Prostate gland (tissue), 2 donors: ENCODE data around the gene CEACAM20. TPM values are rescaled to one million over a fixed set of nuclear protein-coding genes. Genes with fewer than 3 reads are reported as not detected.

Source experiments
- DNase-seq: peaks from one replicate; pipeline ENCODE4 v3.0.0-alpha.2; 2019; ENCODE audit warnings: low spot score
- H3K27ac ChIP-seq, 2 donors: fragments of 200-600 bp; sonication (generic); 2 replicates each; pipeline ENCODE4 v1.5.1; 2017 to 2019
- H3K27me3 ChIP-seq: fragments of 200-600 bp; sonication (generic); replicated peaks from 2 replicates; pipeline ENCODE4 v1.5.1; 2019; ENCODE audit not compliant: insufficient read depth
- H3K36me3 ChIP-seq, 2 donors: fragments of 200-600 bp; sonication (generic); 1 replicate in 1 of 2; 2 replicates in 1 of 2; pipeline versions ENCODE4 v1.5.1 to v1.8.1; 2017 to 2019
- H3K4me1 ChIP-seq: fragments of 200-600 bp; sonication (generic); replicated peaks from 2 replicates; pipeline ENCODE4 v1.5.1; 2019
- H3K4me3 ChIP-seq, 2 donors: fragments of 200-600 bp; sonication (generic); 2 replicates each; pipeline ENCODE4 v1.5.1; 2017 to 2019
- H3K9me3 ChIP-seq: fragments of 200-600 bp; sonication (generic); 2 replicates; pipeline ENCODE4 v1.5.1; 2017
- POLR2A ChIP-seq: fragments of 450-650 bp; IDR thresholded peaks from one replicate; pipeline ENCODE4 v1.6.1; 2016; ENCODE audit warnings: antibody characterized with exemption, mild to moderate bottlenecking
- POLR2AphosphoS5 ChIP-seq: sonication (generic); formaldehyde crosslinking; IDR thresholded peaks from one replicate; pipeline ENCODE4 v1.6.1; 2017; ENCODE audit warnings: antibody characterized with exemption
- WGBS: methylation state at CpG from one replicate; pipeline ENCODE4 v1.1.5; 2018; 5-methylcytosine and 5-hydroxymethylcytosine counted together
- intact Hi-C: fragments of 100-400 bp; cut with DNase I; formaldehyde crosslinking; loops from one replicate; pipeline ENCODE4 v1.14.2; 2022
- total RNA-seq, 2 donors: library from RNA; depleted of rRNA; stranded (reverse); fragments of >200 nt; gene quantifications; one replicate each; pipeline ENCODE4 v1.1.0, GENCODE V29; 2016
- TF ChIP-seq, protein P1 (sequence below), 4 experiments: fragments of 200-600 bp in 2 of 4; fragments of 450-650 bp in 2 of 4; sonication (generic) in 2 of 4; IDR thresholded peaks; 1 replicate in 3 of 4; 2 replicates in 1 of 4; pipeline ENCODE4 v1.5.1; 2016 to 2019; ENCODE audit warnings: antibody characterized with exemption in 4 of 4, mild to moderate bottlenecking in 2 of 4, moderate library complexity in 2 of 4

The CEACAM20 gene
- total RNA-seq, 2 donors from 2014 or later, result 2.6 TPM; not detected in 1

DNA sequence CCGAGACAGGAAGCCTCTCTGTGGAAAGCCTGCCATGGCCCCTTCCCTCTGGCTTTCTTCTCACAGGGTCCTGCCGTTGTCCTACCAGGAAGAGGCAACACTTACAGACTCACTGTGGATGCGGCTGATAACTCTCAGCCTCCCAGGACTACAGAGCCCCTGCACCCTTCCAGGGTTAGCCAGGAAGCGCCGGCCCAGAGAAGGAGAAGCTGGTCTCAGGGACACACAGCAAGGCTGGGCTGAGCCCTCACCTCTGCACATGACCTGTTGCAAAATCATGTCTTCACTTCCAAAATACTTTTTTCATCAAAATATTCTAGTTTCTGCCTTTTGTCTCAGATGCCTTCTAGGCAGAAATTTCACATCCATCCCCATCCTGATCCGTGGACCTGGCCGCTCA lies 1.9 kb downstream of the CEACAM20 start:
- intact Hi-C loops, result no loop called here
- Histone ChIP-seq H3K27me3 (no peaks in the 10 kb centered on the region), H3K4me3 (no peak overlapping the region)

DNA sequence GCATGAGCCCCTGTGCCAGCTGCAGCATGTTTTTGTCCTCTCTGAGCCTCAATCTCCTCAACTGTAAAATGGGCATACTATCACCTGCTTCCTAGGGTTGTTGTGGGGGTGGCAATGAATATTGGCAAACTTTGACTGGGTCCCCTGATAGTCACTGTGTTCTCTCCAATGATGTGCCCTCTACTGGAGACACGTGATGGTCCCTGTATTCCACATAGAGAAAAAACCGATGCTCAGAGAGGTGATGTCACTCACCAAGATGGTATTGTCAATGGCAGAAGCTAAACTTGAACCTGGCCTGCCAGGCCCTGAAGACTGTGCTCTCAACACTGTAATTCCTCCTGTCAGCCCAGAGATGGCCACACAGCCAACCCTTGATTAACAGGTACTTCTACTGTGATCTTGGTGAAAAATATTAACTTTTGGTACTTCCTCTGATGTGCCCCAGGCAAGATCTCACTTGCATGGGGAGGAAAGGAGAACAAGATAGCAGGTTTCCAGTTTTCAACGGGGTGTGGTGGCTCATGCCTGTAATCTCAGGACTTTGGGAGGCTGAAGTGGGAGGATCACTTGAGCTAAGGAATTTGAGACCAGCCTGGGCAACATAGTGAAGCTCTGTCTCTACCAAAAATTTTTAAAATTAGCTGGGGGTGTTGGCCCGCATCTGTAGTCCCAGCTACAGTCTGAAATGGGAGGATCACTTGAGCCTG lies 3.6 kb downstream of the CEACAM20 start:
- no peaks in the 10 kb centered on the region for H3K4me1 ChIP-seq
- no peak overlapping the region for H3K27ac ChIP-seq
- intact Hi-C loops, result no loop called here
- H3K4me3 ChIP-seq, result no peak overlapping the region
- no peak for DNase-seq
- H3K9me3 ChIP-seq, result no peaks in the 10 kb centered on the region
- 31% methylated on average over 4 of the region's 4 CpGs for WGBS
- H3K27me3 ChIP-seq, result no peaks in the 10 kb centered on the region
- TF ChIP-seq POLR2A (no peak), POLR2AphosphoS5 (no peak)
- TF ChIP-seq, protein P1, sequence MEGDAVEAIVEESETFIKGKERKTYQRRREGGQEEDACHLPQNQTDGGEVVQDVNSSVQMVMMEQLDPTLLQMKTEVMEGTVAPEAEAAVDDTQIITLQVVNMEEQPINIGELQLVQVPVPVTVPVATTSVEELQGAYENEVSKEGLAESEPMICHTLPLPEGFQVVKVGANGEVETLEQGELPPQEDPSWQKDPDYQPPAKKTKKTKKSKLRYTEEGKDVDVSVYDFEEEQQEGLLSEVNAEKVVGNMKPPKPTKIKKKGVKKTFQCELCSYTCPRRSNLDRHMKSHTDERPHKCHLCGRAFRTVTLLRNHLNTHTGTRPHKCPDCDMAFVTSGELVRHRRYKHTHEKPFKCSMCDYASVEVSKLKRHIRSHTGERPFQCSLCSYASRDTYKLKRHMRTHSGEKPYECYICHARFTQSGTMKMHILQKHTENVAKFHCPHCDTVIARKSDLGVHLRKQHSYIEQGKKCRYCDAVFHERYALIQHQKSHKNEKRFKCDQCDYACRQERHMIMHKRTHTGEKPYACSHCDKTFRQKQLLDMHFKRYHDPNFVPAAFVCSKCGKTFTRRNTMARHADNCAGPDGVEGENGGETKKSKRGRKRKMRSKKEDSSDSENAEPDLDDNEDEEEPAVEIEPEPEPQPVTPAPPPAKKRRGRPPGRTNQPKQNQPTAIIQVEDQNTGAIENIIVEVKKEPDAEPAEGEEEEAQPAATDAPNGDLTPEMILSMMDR (IDR thresholded peaks at IDR 0.05), result no peak
- H3K36me3 ChIP-seq, result no peaks in the 10 kb centered on the region

More for the DNA sequence above, 1.9 kb downstream of the CEACAM20 start:
- TF ChIP-seq POLR2AphosphoS5 (no peak), POLR2A (no peak)
- TF ChIP-seq, protein P1 (IDR thresholded peaks at IDR 0.05), result no peak
- Histone ChIP-seq H3K9me3 (no peaks in the 10 kb centered on the region), H3K4me1 (no peaks in the 10 kb centered on the region), H3K36me3 (no peaks in the 10 kb centered on the region), H3K27ac (no peak overlapping the region)
- DNase-seq, result no peak
- WGBS, result 88% methylated on average over 7 of the region's 7 CpGs

DNA sequence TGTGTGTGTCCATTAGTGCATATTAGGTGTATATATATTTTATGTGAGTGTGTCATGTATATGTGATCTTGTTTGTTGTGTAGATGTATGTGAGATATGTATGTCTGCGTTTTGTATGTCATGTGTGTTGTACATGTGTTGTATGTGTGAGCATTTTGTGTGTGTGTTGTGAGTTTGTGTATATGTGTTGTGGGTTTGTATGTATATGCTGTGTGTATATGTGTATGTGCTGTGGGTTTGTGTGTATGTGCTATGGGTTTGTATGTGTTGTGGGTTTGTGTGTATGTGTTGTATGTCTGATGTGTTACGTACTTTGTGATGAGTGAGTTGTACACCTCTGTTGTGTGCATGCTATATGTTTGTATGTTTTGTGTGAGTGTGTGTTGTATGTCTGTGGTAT lies 8.1 kb downstream of the CEACAM20 start:
- DNase-seq, result no peak
- intact Hi-C loops, result no loop called here
- no peak overlapping the region for H3K4me3 ChIP-seq
- no peak overlapping the region for H3K27ac ChIP-seq
- no peaks in the 10 kb centered on the region for H3K27me3 ChIP-seq
- 91% methylated on average over 2 of the region's 2 CpGs for WGBS
- H3K36me3 ChIP-seq, result no peaks in the 10 kb centered on the region
- H3K9me3 ChIP-seq, result no peaks in the 10 kb centered on the region
- H3K4me1 ChIP-seq, result no peaks in the 10 kb centered on the region
- TF ChIP-seq, protein P1 (IDR thresholded peaks at IDR 0.05), result no peak
- TF ChIP-seq POLR2A (no peak), POLR2AphosphoS5 (no peak)

DNA sequence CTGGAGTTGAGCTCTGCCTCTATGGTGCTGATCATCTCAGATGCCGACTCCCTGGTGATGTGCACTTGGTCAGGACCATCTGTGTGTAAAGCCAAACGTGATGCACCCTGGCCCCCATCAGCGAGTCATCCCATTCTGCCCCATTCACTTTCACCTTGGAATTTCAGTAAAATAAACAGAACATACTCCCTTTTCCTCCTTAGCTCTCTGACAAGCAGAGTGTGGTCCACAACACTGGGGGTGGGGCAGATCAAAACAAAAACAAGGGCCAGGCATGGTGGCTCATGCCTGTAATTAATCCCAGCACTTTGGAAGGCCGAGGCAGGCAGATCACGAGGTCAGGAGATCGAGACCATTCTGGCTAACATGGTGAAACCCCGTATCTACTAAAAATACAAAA lies 12.3 kb downstream of the CEACAM20 start:
- H3K36me3 ChIP-seq, result no peaks in the 10 kb centered on the region
- WGBS, result 66% methylated on average over 7 of the region's 7 CpGs
- no peak for DNase-seq
- H3K4me1 ChIP-seq, result no peaks in the 10 kb centered on the region
- H3K9me3 ChIP-seq, result no peaks in the 10 kb centered on the region
- no peak overlapping the region for H3K27ac ChIP-seq
- TF ChIP-seq, protein P1 (IDR thresholded peaks at IDR 0.05), result no peak
- no peak for TF ChIP-seq POLR2AphosphoS5
- TF ChIP-seq POLR2A, result no peak
- H3K4me3 ChIP-seq, result no peak overlapping the region
- intact Hi-C loops, result no loop called here
- H3K27me3 ChIP-seq, result no peaks in the 10 kb centered on the region

DNA sequence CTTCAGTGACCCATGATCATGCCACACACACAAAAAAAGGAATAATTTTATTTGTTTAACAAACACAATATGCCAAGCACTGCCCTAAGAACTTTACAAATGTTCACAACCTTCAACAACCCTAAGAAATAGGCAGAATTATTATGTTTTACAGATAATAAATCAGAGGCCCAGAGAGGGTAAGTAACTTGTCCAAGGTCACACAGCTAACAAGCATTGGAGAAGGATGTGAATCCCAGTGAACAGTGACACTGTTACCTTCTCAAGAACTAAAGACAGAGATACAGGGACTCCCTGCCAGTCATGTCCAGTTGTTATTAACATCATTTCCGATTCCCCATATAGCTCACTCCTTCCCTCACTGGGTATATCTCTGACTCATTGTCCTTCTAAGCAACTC lies 13.6 kb downstream of the CEACAM20 start:
- H3K27ac ChIP-seq, result no peak overlapping the region
- H3K36me3 ChIP-seq, result no peaks in the 10 kb centered on the region
- H3K4me1 ChIP-seq, result no peaks in the 10 kb centered on the region
- no peak for DNase-seq
- H3K27me3 ChIP-seq, result no peaks in the 10 kb centered on the region
- intact Hi-C loops, result no loop called here
- H3K9me3 ChIP-seq, result no peaks in the 10 kb centered on the region
- no peak overlapping the region for H3K4me3 ChIP-seq
- TF ChIP-seq POLR2A, result no peak
- TF ChIP-seq POLR2AphosphoS5, result no peak
- TF ChIP-seq, protein P1 (IDR thresholded peaks at IDR 0.05), result no peak
- WGBS, result 100% methylated on average over 1 of the region's 1 CpG
